Fibroblast of lung (primary cell): ENCODE measurements around the gene IGSF9B. TPM values are rescaled to one million over a fixed set of nuclear protein-coding genes. Genes with fewer than 3 reads are reported as not detected.

ENCODE experiments used
- DNase-seq, 2 donors: peaks; one replicate each; pipeline versions ENCODE4 v3.0.0 to v3.0.0-alpha.2; 2010; ENCODE audit warnings: low read depth in 2 of 2
- H2AFZ ChIP-seq: 2 replicates; pipeline ENCODE4 v1.5.1; 2012; ENCODE audit warnings: low read length, control low read depth, inconsistent platforms
- H3K27ac ChIP-seq: 2 replicates; pipeline ENCODE4 v1.5.1; 2011; ENCODE audit warnings: low read length, control low read depth; ENCODE audit not compliant: insufficient read depth
- H3K27me3 ChIP-seq: 2 replicates; pipeline ENCODE4 v1.5.1; 2011; ENCODE audit warnings: mild to moderate bottlenecking, low read length; ENCODE audit not compliant: control insufficient read depth, insufficient read depth
- H3K36me3 ChIP-seq: 2 replicates; pipeline ENCODE4 v1.5.1; 2011; ENCODE audit warnings: low read length; ENCODE audit not compliant: control insufficient read depth, insufficient read depth
- H3K4me1 ChIP-seq: 2 replicates; pipeline ENCODE4 v1.5.1; 2011; ENCODE audit warnings: low read length; ENCODE audit not compliant: control insufficient read depth, insufficient read depth; ENCODE audit errors: extremely low read depth
- H3K4me2 ChIP-seq: 2 replicates; pipeline ENCODE4 v1.5.1; 2011; ENCODE audit warnings: low read length, control low read depth; ENCODE audit not compliant: insufficient read depth; ENCODE audit errors: extremely low read depth
- H3K4me3 ChIP-seq, 4 experiments: fragments of 200-600 bp in 1 of 4; sonication (generic) in 1 of 4; replicated peaks in 1 of 4; 2 replicates each; pipeline ENCODE4 v1.5.1; 2011 to 2016; ENCODE audit warnings: low read length in 4 of 4, low read depth in 3 of 4, mild to moderate bottlenecking in 3 of 4, control low read depth in 2 of 4, inconsistent platforms in 1 of 4, mixed read lengths in 1 of 4; ENCODE audit not compliant: insufficient read depth in 1 of 4; ENCODE audit errors: control extremely low read depth in 1 of 4
- H3K79me2 ChIP-seq: 2 replicates; pipeline ENCODE4 v1.5.1; 2012; ENCODE audit warnings: mild to moderate bottlenecking, low read length, inconsistent platforms; ENCODE audit not compliant: control insufficient read depth, insufficient read depth
- H3K9ac ChIP-seq: 2 replicates; pipeline ENCODE4 v1.5.1; 2011; ENCODE audit warnings: mild to moderate bottlenecking, low read length, control low read depth; ENCODE audit not compliant: insufficient read depth
- H3K9me3 ChIP-seq: 2 replicates; pipeline ENCODE4 v1.5.1; 2012; ENCODE audit warnings: low read depth, low read length; ENCODE audit not compliant: control insufficient read depth, insufficient read depth
- H4K20me1 ChIP-seq: 2 replicates; pipeline ENCODE4 v1.5.1; 2011; ENCODE audit warnings: low read length; ENCODE audit not compliant: control insufficient read depth, insufficient read depth; ENCODE audit errors: extremely low read depth
- CTCF ChIP-seq, 2 donors: IDR thresholded peaks in 1 of 2; conservative IDR thresholded peaks in 1 of 2; 1 replicate in 1 of 2; 2 replicates in 1 of 2; pipeline ENCODE4 v1.5.1; 2011 to 2012; ENCODE audit warnings: low read length in 2 of 2, control low read depth in 1 of 2, inconsistent platforms in 1 of 2, low read depth in 1 of 2, mild to moderate bottlenecking in 1 of 2
- EZH2 ChIP-seq: IDR thresholded peaks from 2 replicates; pipeline ENCODE4 v1.5.1; 2012; ENCODE audit warnings: low read length, control low read depth, mild to moderate bottlenecking; ENCODE audit errors: missing control alignments
- polyA plus RNA-seq, 2 donors: library from polyadenylated mRNA; depleted of rRNA in 1 of 2; stranded (reverse) in 1 of 2; unstranded in 1 of 2; fragments of >200 nt; gene quantifications; 2 replicates each; pipeline ENCODE4 v1.2.1, GENCODE V29; 2011 to 2012; ENCODE audit warnings: missing spikeins in 1 of 2
- total RNA-seq: library from RNA; depleted of rRNA; stranded (reverse); fragments of >200 nt; gene quantifications from 2 replicates; pipeline ENCODE4 v1.2.1, GENCODE V29; 2014

Gene IGSF9B
- total and polyA plus RNA-seq, 2 donors (not counting 1 experiment from before 2014, with no cell fraction given) = under 0.01 TPM; not detected in 1

- Histone ChIP-seq H3K27ac (no peak overlapping the region), H3K79me2 (no peaks in the 10 kb centered on the region), H3K9ac (no peak overlapping the region), H3K4me1 (no peaks in the 10 kb centered on the region), H3K4me2 (no peak overlapping the region), H3K27me3 (no peaks in the 10 kb centered on the region), H3K36me3 (no peaks in the 10 kb centered on the region), H2AFZ (no peak overlapping the region), H3K9me3 (no peaks in the 10 kb centered on the region), H4K20me1 (no peaks in the 10 kb centered on the region), H3K4me3 (no peak overlapping the region)
- no peak for DNase-seq
- no peak for TF ChIP-seq EZH2
- TF ChIP-seq CTCF (conservative IDR thresholded peaks at IDR 0.05 in 1 of 2, IDR thresholded peaks at IDR 0.05 in 1 of 2; ENCODE audit: low read depth in 1 of 2, low read length in 2 of 2) = no peak
Observed at GRCh38 chr11:133980665-133981064, 23.9 kb upstream of the IGSF9B start.

GRCh38 chr11:133978794-133979193, 22.0 kb upstream of the IGSF9B start:
- Histone ChIP-seq H3K4me2 (no peak overlapping the region), H3K27me3 (no peaks in the 10 kb centered on the region), H3K4me1 (no peaks in the 10 kb centered on the region), H3K36me3 (no peaks in the 10 kb centered on the region), H3K27ac (no peak overlapping the region), H3K4me3 (no peak overlapping the region), H3K9ac (no peak overlapping the region), H3K9me3 (no peaks in the 10 kb centered on the region), H4K20me1 (no peaks in the 10 kb centered on the region), H2AFZ (no peak overlapping the region), H3K79me2 (no peaks in the 10 kb centered on the region)
- peak in 1 of 2 donors; percentile 16 for DNase-seq
- no peak for TF ChIP-seq EZH2
- TF ChIP-seq CTCF (conservative IDR thresholded peaks at IDR 0.05 in 1 of 2, IDR thresholded peaks at IDR 0.05 in 1 of 2; ENCODE audit: low read depth in 1 of 2, low read length in 2 of 2) = no peak

GRCh38 chr11:133977067-133977677, 20.4 kb upstream of the IGSF9B start:
- Histone ChIP-seq H3K79me2 (no peaks in the 10 kb centered on the region), H4K20me1 (no peaks in the 10 kb centered on the region), H3K9me3 (no peaks in the 10 kb centered on the region), H3K4me2 (no peak overlapping the region), H3K27ac (no peak overlapping the region), H3K36me3 (no peaks in the 10 kb centered on the region), H3K4me1 (no peaks in the 10 kb centered on the region), H3K9ac (no peak overlapping the region), H3K4me3 (no peak overlapping the region), H3K27me3 (no peaks in the 10 kb centered on the region), H2AFZ (no peak overlapping the region)
- no peak for DNase-seq
- no peak for TF ChIP-seq EZH2
- TF ChIP-seq CTCF (conservative IDR thresholded peaks at IDR 0.05 in 1 of 2, IDR thresholded peaks at IDR 0.05 in 1 of 2; ENCODE audit: low read depth in 1 of 2, low read length in 2 of 2) = no peak
